Upper lobe of left lung (tissue), 4 donors: ENCODE measurements around the gene ALDH16A1.

Source experiments
- CTCF ChIP-seq, 6 experiments: fragments of 450-650 bp in 4 of 6; fragments of 200-600 bp in 2 of 6; sonication (generic) in 2 of 6; IDR thresholded peaks; one replicate each; pipeline ENCODE4 v1.5.1; 2016 to 2019; ENCODE audit warnings: antibody characterized with exemption in 6 of 6
- EP300 ChIP-seq, 4 donors: sonication (generic); formaldehyde crosslinking; IDR thresholded peaks; one replicate each; pipeline ENCODE4 v1.5.1; 2017; ENCODE audit warnings: antibody characterized with exemption in 4 of 4, control low read depth in 2 of 4
- POLR2A ChIP-seq, 4 donors: fragments of 450-650 bp; IDR thresholded peaks; one replicate each; pipeline ENCODE4 v1.5.1; 2016 to 2017; ENCODE audit warnings: antibody characterized with exemption in 4 of 4, mild to moderate bottlenecking in 2 of 4

- no peak for TF ChIP-seq CTCF (IDR thresholded peaks at IDR 0.05)
- no peak for TF ChIP-seq POLR2A (IDR thresholded peaks at IDR 0.05)
- no peak for TF ChIP-seq EP300 (IDR thresholded peaks at IDR 0.05)
These were observed 35.9 kb upstream of the ALDH16A1 start for GRCh38 chr19:49417088-49417487.
